ENCODE data around the gene VPS13D. TPM values are rescaled to one million over a fixed set of nuclear protein-coding genes. Genes with fewer than 3 reads are reported as not detected.
"Not testable (repeated sequence)": the region's sequence is repeated elsewhere in the genome, so short reads cannot be mapped to it uniquely, and the experiment has no call there.

Gene VPS13D
- total RNA-seq, 1 donor from 2014 or later: 33.6 TPM

GRCh38 chr1:12521096-12521495, 291.3 kb downstream of the VPS13D start:
- Mint-ChIP-seq H3K36me3 (ENCODE audit: low read depth) (peaks cover 21% of the 10 kb centered on the region), H3K27me3 (ENCODE audit: insufficient read depth) (no peaks in the 10 kb centered on the region), H3K4me1 (ENCODE audit: low read depth) (peaks cover 30% of the 10 kb centered on the region), H3K9me3 (peaks cover 4% of the 10 kb centered on the region), H3K4me3 (no peak overlapping the region), H3K27ac (peak overlapping the region; percentile 53)
- intact Hi-C loops (cut with micrococcal nuclease): no loop called here
- DNase-seq (ENCODE audit: low spot score): no peak

GRCh38 chr1:12522780-12523179, 292.9 kb downstream of the VPS13D start:
- DNase-seq (ENCODE audit: low spot score); H3K27me3 Mint-ChIP-seq (ENCODE audit: insufficient read depth); intact Hi-C loops (cut with micrococcal nuclease); H3K9me3 Mint-ChIP-seq; H3K27ac Mint-ChIP-seq; H3K4me3 Mint-ChIP-seq: not testable (repeated sequence)
- Mint-ChIP-seq H3K36me3 (ENCODE audit: low read depth) (peaks cover 15% of the 10 kb centered on the region), H3K4me1 (ENCODE audit: low read depth) (peaks cover 22% of the 10 kb centered on the region)

GRCh38 chr1:12524266-12524665, 294.4 kb downstream of the VPS13D start:
- intact Hi-C loops (cut with micrococcal nuclease): no loop called here
- Mint-ChIP-seq H3K9me3 (peaks cover 4% of the 10 kb centered on the region), H3K4me3 (no peak overlapping the region), H3K4me1 (ENCODE audit: low read depth) (peaks cover 18% of the 10 kb centered on the region), H3K36me3 (ENCODE audit: low read depth) (peaks cover 14% of the 10 kb centered on the region), H3K27ac (no peak overlapping the region), H3K27me3 (ENCODE audit: insufficient read depth) (no peaks in the 10 kb centered on the region)
- DNase-seq (ENCODE audit: low spot score): no peak

GRCh38 chr1:12525311-12526181, 295.7 kb downstream of the VPS13D start:
- intact Hi-C loops (cut with micrococcal nuclease): no loop called here
- Mint-ChIP-seq H3K9me3 (peaks cover 4% of the 10 kb centered on the region), H3K27ac (peak overlapping the region; percentile 67), H3K4me1 (ENCODE audit: low read depth) (peaks cover 14% of the 10 kb centered on the region), H3K36me3 (ENCODE audit: low read depth) (peaks cover 5% of the 10 kb centered on the region), H3K4me3 (no peak overlapping the region), H3K27me3 (ENCODE audit: insufficient read depth) (no peaks in the 10 kb centered on the region)
- DNase-seq (ENCODE audit: low spot score): no peak

- H3K9me3 Mint-ChIP-seq: peaks cover 4% of the 10 kb centered on the region
- H3K27me3 Mint-ChIP-seq (ENCODE audit: insufficient read depth): no peaks in the 10 kb centered on the region
- peaks cover 4% of the 10 kb centered on the region for H3K36me3 Mint-ChIP-seq (ENCODE audit: low read depth)
- H3K27ac Mint-ChIP-seq: no peak overlapping the region
- H3K4me3 Mint-ChIP-seq: no peak overlapping the region
- intact Hi-C loops (cut with micrococcal nuclease): no loop called here
- peaks cover 14% of the 10 kb centered on the region for H3K4me1 Mint-ChIP-seq (ENCODE audit: low read depth)
- no peak for DNase-seq (ENCODE audit: low spot score)
These were observed 297.7 kb downstream of the VPS13D start for GRCh38 chr1:12527564-12527963.

- Mint-ChIP-seq H3K36me3 (ENCODE audit: low read depth) (peaks cover 4% of the 10 kb centered on the region), H3K27me3 (ENCODE audit: insufficient read depth) (no peaks in the 10 kb centered on the region), H3K4me1 (ENCODE audit: low read depth) (peaks cover 14% of the 10 kb centered on the region), H3K4me3 (no peak overlapping the region), H3K27ac (no peak overlapping the region), H3K9me3 (peaks cover 4% of the 10 kb centered on the region)
- DNase-seq (ENCODE audit: low spot score): no peak
- intact Hi-C loops (cut with micrococcal nuclease): no loop called here
These were observed 298.4 kb downstream of the VPS13D start for GRCh38 chr1:12528021-12528852.

GRCh38 chr1:12529640-12530174, 299.9 kb downstream of the VPS13D start:
- Mint-ChIP-seq H3K36me3 (ENCODE audit: low read depth) (peaks cover 4% of the 10 kb centered on the region), H3K4me3 (no peak overlapping the region), H3K27me3 (ENCODE audit: insufficient read depth) (no peaks in the 10 kb centered on the region), H3K9me3 (no peaks in the 10 kb centered on the region), H3K27ac (peak overlapping the region; percentile 32), H3K4me1 (ENCODE audit: low read depth) (peaks cover 9% of the 10 kb centered on the region)
- intact Hi-C loops (cut with micrococcal nuclease): no loop called here
- no peak for DNase-seq (ENCODE audit: low spot score)

GRCh38 chr1:12530462-12531178, 300.8 kb downstream of the VPS13D start:
- no peak overlapping the region for H3K4me3 Mint-ChIP-seq
- H3K9me3 Mint-ChIP-seq: peaks cover 7% of the 10 kb centered on the region
- intact Hi-C loops (cut with micrococcal nuclease): no loop called here
- DNase-seq (ENCODE audit: low spot score): no peak
- H3K27me3 Mint-ChIP-seq (ENCODE audit: insufficient read depth): no peaks in the 10 kb centered on the region
- peaks cover 9% of the 10 kb centered on the region for H3K4me1 Mint-ChIP-seq (ENCODE audit: low read depth)
- H3K36me3 Mint-ChIP-seq (ENCODE audit: low read depth): peaks cover 10% of the 10 kb centered on the region
- H3K27ac Mint-ChIP-seq: no peak overlapping the region

GRCh38 chr1:12531179-12531499, 301.3 kb downstream of the VPS13D start:
- Mint-ChIP-seq H3K9me3 (peaks cover 11% of the 10 kb centered on the region), H3K4me1 (ENCODE audit: low read depth) (peaks cover 9% of the 10 kb centered on the region), H3K27ac (no peak overlapping the region), H3K27me3 (ENCODE audit: insufficient read depth) (no peaks in the 10 kb centered on the region), H3K4me3 (no peak overlapping the region), H3K36me3 (ENCODE audit: low read depth) (peaks cover 13% of the 10 kb centered on the region)
- intact Hi-C loops (cut with micrococcal nuclease): no loop called here
- no peak for DNase-seq (ENCODE audit: low spot score)

GRCh38 chr1:12532405-12533315, 302.8 kb downstream of the VPS13D start:
- H3K36me3 Mint-ChIP-seq (ENCODE audit: low read depth): peaks cover 25% of the 10 kb centered on the region
- intact Hi-C loops (cut with micrococcal nuclease): no loop called here
- no peak overlapping the region for H3K27ac Mint-ChIP-seq
- DNase-seq (ENCODE audit: low spot score): no peak
- peaks cover 2% of the 10 kb centered on the region for H3K27me3 Mint-ChIP-seq (ENCODE audit: insufficient read depth)
- H3K4me1 Mint-ChIP-seq (ENCODE audit: low read depth): peaks cover 9% of the 10 kb centered on the region
- no peak overlapping the region for H3K4me3 Mint-ChIP-seq
- peaks cover 25% of the 10 kb centered on the region for H3K9me3 Mint-ChIP-seq

- no peak overlapping the region for H3K4me3 Mint-ChIP-seq
- H3K9me3 Mint-ChIP-seq: peaks cover 26% of the 10 kb centered on the region
- H3K27ac Mint-ChIP-seq: no peak overlapping the region
- H3K4me1 Mint-ChIP-seq (ENCODE audit: low read depth): no peaks in the 10 kb centered on the region
- H3K36me3 Mint-ChIP-seq (ENCODE audit: low read depth): peaks cover 25% of the 10 kb centered on the region
- intact Hi-C loops (cut with micrococcal nuclease): no loop called here
- H3K27me3 Mint-ChIP-seq (ENCODE audit: insufficient read depth): peaks cover 2% of the 10 kb centered on the region
- DNase-seq (ENCODE audit: low spot score): no peak
These were observed 306.3 kb downstream of the VPS13D start for GRCh38 chr1:12536023-12536639.

All from activated T-helper 1 cell treated with anti-CD3 and anti-CD28 coated beads, Interleukin-12 subunit alpha, Interleukin-12 subunit beta, Interleukin-2, Interleukin-4 antibody, amounts not matched to agents 30 ng/mL and 10 ng/mL and 1 ng/mL, durations not matched to agents 14 hours and 24 hours and 36 hours (primary cell).